ENCODE data around the gene PHOX2B. TPM values are rescaled to one million over a fixed set of nuclear protein-coding genes. Genes with fewer than 3 reads are reported as not detected.

PHOX2B gene
- total RNA-seq, 1 experiment from 2014 or later = not detected

- TF ChIP-seq CTCF (IDR thresholded peaks at IDR 0.05; ENCODE audit: unreplicated experiment) = no peak
- Mint-ChIP-seq H3K4me1 (ENCODE audit: low read depth, unreplicated experiment) (no peaks in the 10 kb centered on the region), H3K27ac (ENCODE audit: unreplicated experiment) (no peak overlapping the region), H3K27me3 (ENCODE audit: unreplicated experiment) (peaks cover 54% of the 10 kb centered on the region), H3K9me3 (ENCODE audit: low read depth, unreplicated experiment) (peaks cover 5% of the 10 kb centered on the region), H3K36me3 (ENCODE audit: insufficient read depth, unreplicated experiment) (no peaks in the 10 kb centered on the region), H3K4me3 (ENCODE audit: low read depth, unreplicated experiment) (no peak overlapping the region)
- no peak for DNase-seq
- no TSS peak for BruUV-seq (replicated peaks)
- CTCF ChIA-PET = no interaction called here
- intact Hi-C loops (cut with micrococcal nuclease; ENCODE audit: unreplicated experiment) = no loop called here
These were observed 25.2 kb downstream of the PHOX2B start for GRCh38 chr4:41723286-41723685.

- no peak for DNase-seq
- no peak overlapping the region for H3K4me3 Mint-ChIP-seq (ENCODE audit: low read depth, unreplicated experiment)
- H3K27ac Mint-ChIP-seq (ENCODE audit: unreplicated experiment) = no peak overlapping the region
- TF ChIP-seq CTCF (IDR thresholded peaks at IDR 0.05; ENCODE audit: unreplicated experiment) = no peak
- no peaks in the 10 kb centered on the region for H3K36me3 Mint-ChIP-seq (ENCODE audit: insufficient read depth, unreplicated experiment)
- CTCF ChIA-PET = no interaction called here
- BruUV-seq (replicated peaks) = no TSS peak
- H3K27me3 Mint-ChIP-seq (ENCODE audit: unreplicated experiment) = peaks cover 43% of the 10 kb centered on the region
- peaks cover 5% of the 10 kb centered on the region for H3K9me3 Mint-ChIP-seq (ENCODE audit: low read depth, unreplicated experiment)
- H3K4me1 Mint-ChIP-seq (ENCODE audit: low read depth, unreplicated experiment) = no peaks in the 10 kb centered on the region
- intact Hi-C loops (cut with micrococcal nuclease; ENCODE audit: unreplicated experiment) = no loop called here
These were observed 26.3 kb downstream of the PHOX2B start for GRCh38 chr4:41722181-41722580.

GRCh38 chr4:41719417-41719816, 29.1 kb downstream of the PHOX2B start:
- H3K36me3 Mint-ChIP-seq (ENCODE audit: insufficient read depth, unreplicated experiment) = no peaks in the 10 kb centered on the region
- H3K27ac Mint-ChIP-seq (ENCODE audit: unreplicated experiment) = no peak overlapping the region
- H3K9me3 Mint-ChIP-seq (ENCODE audit: low read depth, unreplicated experiment) = no peaks in the 10 kb centered on the region
- peaks cover 32% of the 10 kb centered on the region for H3K27me3 Mint-ChIP-seq (ENCODE audit: unreplicated experiment)
- TF ChIP-seq CTCF (IDR thresholded peaks at IDR 0.05; ENCODE audit: unreplicated experiment) = no peak
- no peak for DNase-seq
- CTCF ChIA-PET = no interaction called here
- no TSS peak for BruUV-seq (replicated peaks)
- H3K4me1 Mint-ChIP-seq (ENCODE audit: low read depth, unreplicated experiment) = no peaks in the 10 kb centered on the region
- intact Hi-C loops (cut with micrococcal nuclease; ENCODE audit: unreplicated experiment) = no loop called here
- H3K4me3 Mint-ChIP-seq (ENCODE audit: low read depth, unreplicated experiment) = no peak overlapping the region

GRCh38 chr4:41718907-41719306, 29.6 kb downstream of the PHOX2B start:
- peaks cover 30% of the 10 kb centered on the region for H3K27me3 Mint-ChIP-seq (ENCODE audit: unreplicated experiment)
- BruUV-seq (replicated peaks) = no TSS peak
- DNase-seq = no peak
- CTCF ChIA-PET = no interaction called here
- intact Hi-C loops (cut with micrococcal nuclease; ENCODE audit: unreplicated experiment) = no loop called here
- H3K4me1 Mint-ChIP-seq (ENCODE audit: low read depth, unreplicated experiment) = no peaks in the 10 kb centered on the region
- TF ChIP-seq CTCF (IDR thresholded peaks at IDR 0.05; ENCODE audit: unreplicated experiment) = no peak
- no peaks in the 10 kb centered on the region for H3K36me3 Mint-ChIP-seq (ENCODE audit: insufficient read depth, unreplicated experiment)
- H3K9me3 Mint-ChIP-seq (ENCODE audit: low read depth, unreplicated experiment) = no peaks in the 10 kb centered on the region
- no peak overlapping the region for H3K27ac Mint-ChIP-seq (ENCODE audit: unreplicated experiment)
- H3K4me3 Mint-ChIP-seq (ENCODE audit: low read depth, unreplicated experiment) = no peak overlapping the region

- Mint-ChIP-seq H3K27ac (ENCODE audit: unreplicated experiment) (no peak overlapping the region), H3K4me3 (ENCODE audit: low read depth, unreplicated experiment) (no peak overlapping the region), H3K4me1 (ENCODE audit: low read depth, unreplicated experiment) (no peaks in the 10 kb centered on the region), H3K9me3 (ENCODE audit: low read depth, unreplicated experiment) (no peaks in the 10 kb centered on the region), H3K27me3 (ENCODE audit: unreplicated experiment) (peaks cover 18% of the 10 kb centered on the region), H3K36me3 (ENCODE audit: insufficient read depth, unreplicated experiment) (no peaks in the 10 kb centered on the region)
- DNase-seq = no peak
- TF ChIP-seq CTCF (IDR thresholded peaks at IDR 0.05; ENCODE audit: unreplicated experiment) = no peak
- BruUV-seq (replicated peaks) = no TSS peak
- intact Hi-C loops (cut with micrococcal nuclease; ENCODE audit: unreplicated experiment) = no loop called here
- CTCF ChIA-PET = no interaction called here
These were observed 33.4 kb downstream of the PHOX2B start for GRCh38 chr4:41715155-41715554.
